A549 (cell line): ENCODE data around the gene PRR15L. TPM values are rescaled to one million over a fixed set of nuclear protein-coding genes. Genes with fewer than 3 reads are reported as not detected.

Experiments used
- ATAC-seq, 2 experiments: fragments of 200-7000 bp in 1 of 2; fragments of >200 bp in 1 of 2; cut with Nextera tagmentation in 1 of 2; cut with Tn5 transposase in 1 of 2; 3 replicates each; pipeline versions ENCODE4 v1.8.0 to v1.9.1; 2018 to 2020; ENCODE audit warnings: mild to moderate bottlenecking in 1 of 2, moderate library complexity in 1 of 2
- CTCF ChIA-PET: fragments of 300-600 bp; sonication (Branson Sonifier 250); formaldehyde crosslinking; extraction: SDS; loops from one replicate; lab custom pipeline; 2021; ENCODE audit warnings: antibody characterized with exemption, inconsistent platforms; lab: Yijun Ruan, JAX
- POLR2A ChIA-PET: fragments of 350-600 bp; formaldehyde crosslinking; extraction: SDS; loops from one replicate; lab custom pipeline; 2021; ENCODE audit warnings: antibody characterized with exemption, inconsistent platforms; lab: Yijun Ruan, JAX
- DNase-seq, 2 experiments: peaks; one replicate each; pipeline versions ENCODE4 v3.0.0 to v3.0.0-alpha.2; 2011 to 2016; ENCODE audit warnings: low read depth in 1 of 2, low spot score in 1 of 2
- FAIRE-seq: peaks from 2 replicates; lab custom pipeline; 2011; peaks lifted over from hg19 to GRCh38; lab: Jason Lieb, UNC
- H3K27ac ChIP-seq, 2 experiments: fragments of >200 bp; sonication (Bioruptor Twin); formaldehyde crosslinking; 3 replicates each; pipeline ENCODE4 v1.5.1; 2016 to 2017
- H3K4me1 ChIP-seq: fragments of >200 bp; sonication (Bioruptor Twin); formaldehyde crosslinking; 3 replicates; pipeline ENCODE4 v1.6.1; 2016
- H3K4me2 ChIP-seq: fragments of >200 bp; sonication (Bioruptor Twin); formaldehyde crosslinking; 3 replicates; pipeline ENCODE4 v1.6.1; 2016
- H3K4me3 ChIP-seq: fragments of >200 bp; sonication (Bioruptor Twin); formaldehyde crosslinking; 3 replicates; pipeline ENCODE4 v1.5.1; 2016
- H3K9me3 ChIP-seq: fragments of >200 bp; sonication (Bioruptor Twin); formaldehyde crosslinking; 3 replicates; pipeline ENCODE4 v1.6.1; 2016
- BHLHE40 ChIP-seq: IDR thresholded peaks from 2 replicates; pipeline ENCODE4 v1.6.1; 2012; ENCODE audit warnings: low read depth, low read length, inconsistent platforms
- CHD2 ChIP-seq: fragments of 150-350 bp; IDR thresholded peaks from 2 replicates; pipeline ENCODE4 v1.6.1; 2014; ENCODE audit warnings: low read length; ENCODE audit not compliant: partially characterized antibody
- EHF ChIP-seq: fragments of 250-450 bp; sonication (Bioruptor Pico); IDR thresholded peaks from 2 replicates; pipeline ENCODE4 v1.5.0; 2020; ENCODE audit warnings: mild to moderate bottlenecking
- FOSL2 ChIP-seq, 2 experiments: fragments of 450-650 bp in 1 of 2; fragments of >200 bp in 1 of 2; sonication (Bioruptor Twin) in 1 of 2; formaldehyde crosslinking; IDR thresholded peaks; 2 replicates each; pipeline versions ENCODE4 v1.5.0 to v1.6.1; 2016 to 2020; ENCODE audit warnings: mild to moderate bottlenecking in 1 of 2, moderate library complexity in 1 of 2
- FOXS1 ChIP-seq: fragments of 250-450 bp; sonication (Bioruptor Pico); IDR thresholded peaks from 2 replicates; pipeline ENCODE4 v1.5.0; 2020; ENCODE audit warnings: mild to moderate bottlenecking, moderate library complexity
- GATA3 ChIP-seq: IDR thresholded peaks from 2 replicates; pipeline ENCODE4 v1.6.1; 2012; ENCODE audit warnings: borderline replicate concordance
- KDM1A ChIP-seq: fragments of 200-600 bp; sonication (generic); IDR thresholded peaks from 2 replicates; pipeline ENCODE4 v1.6.1; 2016; ENCODE audit warnings: low read depth, mild to moderate bottlenecking
- MAFK ChIP-seq: fragments of 450-650 bp; IDR thresholded peaks from 2 replicates; pipeline ENCODE4 v1.6.1; 2014; ENCODE audit not compliant: partially characterized antibody
- NFE2L2 ChIP-seq: fragments of 150-350 bp; conservative IDR thresholded peaks from 2 replicates; pipeline ENCODE4 v1.6.1; 2014; ENCODE audit warnings: low read length
- NR3C1 ChIP-seq: fragments of >200 bp; sonication (Bioruptor Twin); formaldehyde crosslinking; IDR thresholded peaks from 3 replicates; pipeline ENCODE4 v1.6.1; 2017
- POLR2A ChIP-seq: IDR thresholded peaks from 2 replicates; pipeline ENCODE4 v1.6.1; 2012; ENCODE audit warnings: mild to moderate bottlenecking, low read length
- RAD21 ChIP-seq, 2 experiments: fragments of >200 bp in 1 of 2; sonication (Bioruptor Twin) in 1 of 2; formaldehyde crosslinking in 1 of 2; IDR thresholded peaks in 1 of 2; conservative IDR thresholded peaks in 1 of 2; 2 replicates in 1 of 2; 3 replicates in 1 of 2; pipeline ENCODE4 v1.6.1; 2012 to 2018; ENCODE audit warnings: inconsistent platforms in 1 of 2
- RARB ChIP-seq: fragments of 250-450 bp; sonication (Bioruptor Pico); IDR thresholded peaks from 2 replicates; pipeline ENCODE4 v1.8.0; 2021; ENCODE audit warnings: mild to moderate bottlenecking, moderate library complexity
- RNF2 ChIP-seq: fragments of 200-600 bp; sonication (generic); IDR thresholded peaks from 2 replicates; pipeline ENCODE4 v1.6.1; 2016; ENCODE audit warnings: low read depth, mild to moderate bottlenecking, antibody characterized with exemption, moderate library complexity, borderline replicate concordance
- TFCP2L1 ChIP-seq: fragments of 250-450 bp; sonication (Bioruptor Pico); IDR thresholded peaks from 2 replicates; pipeline ENCODE4 v1.5.0; 2021; ENCODE audit warnings: mild to moderate bottlenecking
- USF2 ChIP-seq: fragments of 450-650 bp; IDR thresholded peaks from 2 replicates; pipeline ENCODE4 v1.6.1; 2014; ENCODE audit warnings: antibody characterized with exemption
- ZC3H11A ChIP-seq: fragments of 450-650 bp; IDR thresholded peaks from 2 replicates; pipeline ENCODE4 v1.6.1; 2014; ENCODE audit warnings: antibody characterized with exemption, mild to moderate bottlenecking
- ZFP36 ChIP-seq: fragments of 450-650 bp; IDR thresholded peaks from 2 replicates; pipeline ENCODE4 v1.6.1; 2014; ENCODE audit warnings: borderline replicate concordance; ENCODE audit not compliant: partially characterized antibody
- WGBS: methylation state at CpG from one replicate; pipeline ENCODE4 v1.1.6; 2017; ENCODE audit errors: missing lambda C conversion rate; 5-methylcytosine and 5-hydroxymethylcytosine counted together
- polyA plus RNA-seq, 4 experiments: library from polyadenylated mRNA; depleted of rRNA in 3 of 4; stranded (reverse); fragments of >200 nt; fragmentation: RNase III in 1 of 4; extraction: RNeasy Plus Mini Kit Qiagen cat#74134 plus additional on column Dnase treatment in 1 of 4; gene quantifications; 2 replicates in 3 of 4; 3 replicates in 1 of 4; pipeline ENCODE4 v1.2.3, GENCODE V29; 2011 to 2017
- TF ChIP-seq, protein P1 (sequence below): fragments of 200-600 bp; sonication (generic); IDR thresholded peaks from 2 replicates; pipeline ENCODE4 v1.6.1; 2016; ENCODE audit warnings: antibody characterized with exemption, mild to moderate bottlenecking, moderate library complexity
- TF ChIP-seq, protein P2 (sequence below): IDR thresholded peaks from 2 replicates; pipeline ENCODE4 v1.6.1; 2012
- TF ChIP-seq, protein P3 (sequence below): fragments of 250-450 bp; sonication (Bioruptor Pico); IDR thresholded peaks from 2 replicates; pipeline ENCODE4 v1.5.0; 2021; ENCODE audit warnings: mild to moderate bottlenecking, moderate library complexity, borderline replicate concordance
- TF ChIP-seq, protein P4 (sequence below): fragments of >200 bp; sonication (Bioruptor Twin); formaldehyde crosslinking; IDR thresholded peaks from 2 replicates; pipeline ENCODE4 v1.6.1; 2016

PRR15L gene
- polyA plus RNA-seq, 2 of the 4 experiments (the other 2 are of a cell fraction), result 1.6 to 2.2 TPM

DNA sequence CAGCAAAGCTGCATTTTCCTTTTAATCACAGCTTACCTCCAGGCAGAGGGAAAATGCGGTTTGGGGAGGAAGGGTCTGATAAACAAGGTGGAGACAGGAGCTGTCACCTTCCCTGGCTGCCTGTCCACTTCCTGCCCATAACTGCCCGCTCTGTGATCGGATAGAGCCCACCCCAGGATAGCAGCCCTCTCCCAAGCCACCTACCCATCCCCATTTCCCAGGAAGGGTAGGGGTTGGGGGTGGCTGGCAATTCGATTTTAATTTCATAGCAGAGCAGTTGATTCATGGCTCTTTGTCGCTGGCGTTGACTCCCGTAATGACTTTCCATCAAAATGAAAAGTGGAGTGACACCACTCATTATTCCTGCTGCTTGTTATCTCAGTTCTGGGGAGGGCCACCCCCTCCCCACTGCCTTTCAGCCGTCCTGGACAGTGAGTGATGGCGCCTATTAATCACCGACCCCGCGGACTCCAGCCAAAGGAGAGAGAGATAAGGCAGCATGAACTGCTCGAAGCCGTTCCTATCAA, 24.5 kb upstream of the PRR15L start:
- Histone ChIP-seq H3K4me2 (no peak overlapping the region), H3K4me3 (no peak overlapping the region), H3K9me3 (no peaks in the 10 kb centered on the region), H3K4me1 (no peaks in the 10 kb centered on the region), H3K27ac (no peak overlapping the region)
- no peak for TF ChIP-seq POLR2A
- TF ChIP-seq RARB (CRISPR knock-in tag), result no peak
- ATAC-seq, result no peak
- no peak for FAIRE-seq
- WGBS, result 88% methylated on average over 14 of the region's 14 CpGs
- POLR2A ChIA-PET, result interaction anchor here (0.9 kb wide), 1 partner anchor 11 kb away, joined by 3 read pairs; the partner anchor contains the start of gene CDK5RAP3
- CTCF ChIA-PET, result interaction anchor here (1.0 to 38.7 kb wide), 8 partner anchors 9 to 654 kb away, joined by 3 to 1426 read pairs (median 10); partner anchors contain the start of genes CDK5RAP3, PNPO and PRR15L
- DNase-seq, result no peak

- 91% methylated on average over 9 of the region's 9 CpGs for WGBS
- no peaks in the 10 kb centered on the region for H3K4me1 ChIP-seq
- H3K9me3 ChIP-seq, result no peaks in the 10 kb centered on the region
- no peak for DNase-seq
- ChIA-PET CTCF (interaction anchor here (1.0 to 38.7 kb wide), 10 partner anchors 9 to 655 kb away, joined by 3 to 1426 read pairs (median 5); partner anchors contain the start of genes CDK5RAP3, PNPO and PRR15L), POLR2A (interaction anchor here (0.9 kb wide), 1 partner anchor 11 kb away, joined by 3 read pairs; the partner anchor contains the start of gene CDK5RAP3)
- TF ChIP-seq FOXS1 (CRISPR knock-in tag), result no peak
- no peak for TF ChIP-seq FOSL2 (IDR thresholded peaks at IDR 0.05)
- no peak for TF ChIP-seq FOSL2 (CRISPR knock-in tag; IDR thresholded peaks at IDR 0.05)
- no peak for TF ChIP-seq USF2
- TF ChIP-seq GATA3, result no peak
- TF ChIP-seq, protein P1, sequence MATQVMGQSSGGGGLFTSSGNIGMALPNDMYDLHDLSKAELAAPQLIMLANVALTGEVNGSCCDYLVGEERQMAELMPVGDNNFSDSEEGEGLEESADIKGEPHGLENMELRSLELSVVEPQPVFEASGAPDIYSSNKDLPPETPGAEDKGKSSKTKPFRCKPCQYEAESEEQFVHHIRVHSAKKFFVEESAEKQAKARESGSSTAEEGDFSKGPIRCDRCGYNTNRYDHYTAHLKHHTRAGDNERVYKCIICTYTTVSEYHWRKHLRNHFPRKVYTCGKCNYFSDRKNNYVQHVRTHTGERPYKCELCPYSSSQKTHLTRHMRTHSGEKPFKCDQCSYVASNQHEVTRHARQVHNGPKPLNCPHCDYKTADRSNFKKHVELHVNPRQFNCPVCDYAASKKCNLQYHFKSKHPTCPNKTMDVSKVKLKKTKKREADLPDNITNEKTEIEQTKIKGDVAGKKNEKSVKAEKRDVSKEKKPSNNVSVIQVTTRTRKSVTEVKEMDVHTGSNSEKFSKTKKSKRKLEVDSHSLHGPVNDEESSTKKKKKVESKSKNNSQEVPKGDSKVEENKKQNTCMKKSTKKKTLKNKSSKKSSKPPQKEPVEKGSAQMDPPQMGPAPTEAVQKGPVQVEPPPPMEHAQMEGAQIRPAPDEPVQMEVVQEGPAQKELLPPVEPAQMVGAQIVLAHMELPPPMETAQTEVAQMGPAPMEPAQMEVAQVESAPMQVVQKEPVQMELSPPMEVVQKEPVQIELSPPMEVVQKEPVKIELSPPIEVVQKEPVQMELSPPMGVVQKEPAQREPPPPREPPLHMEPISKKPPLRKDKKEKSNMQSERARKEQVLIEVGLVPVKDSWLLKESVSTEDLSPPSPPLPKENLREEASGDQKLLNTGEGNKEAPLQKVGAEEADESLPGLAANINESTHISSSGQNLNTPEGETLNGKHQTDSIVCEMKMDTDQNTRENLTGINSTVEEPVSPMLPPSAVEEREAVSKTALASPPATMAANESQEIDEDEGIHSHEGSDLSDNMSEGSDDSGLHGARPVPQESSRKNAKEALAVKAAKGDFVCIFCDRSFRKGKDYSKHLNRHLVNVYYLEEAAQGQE, result no peak
- TF ChIP-seq EHF, result no peak
- no peak for TF ChIP-seq TFCP2L1 (CRISPR knock-in tag)
- TF ChIP-seq NFE2L2, result no peak
- TF ChIP-seq NR3C1, result no peak
- ATAC-seq, result no peak
- H3K27ac ChIP-seq, result no peak overlapping the region
- no peak for FAIRE-seq
- no peak overlapping the region for H3K4me3 ChIP-seq
- no peak overlapping the region for H3K4me2 ChIP-seq
Measured at GRCh38 chr17:47981462-47981861, 23.8 kb upstream of the PRR15L start.

GRCh38 chr17:47980541-47980940, 22.9 kb upstream of the PRR15L start:
- FAIRE-seq (no peak), ATAC-seq (no peak), DNase-seq (no peak)
- no peak overlapping the region for H3K4me3 ChIP-seq
- H3K27ac ChIP-seq, result no peak overlapping the region
- no peaks in the 10 kb centered on the region for H3K4me1 ChIP-seq
- no peaks in the 10 kb centered on the region for H3K9me3 ChIP-seq
- TF ChIP-seq EHF (no peak), RAD21 (conservative IDR thresholded peaks at IDR 0.05 in 1 of 2, IDR thresholded peaks at IDR 0.05 in 1 of 2) (no peak), CHD2 (no peak), ZC3H11A (no peak), NR3C1 (no peak), ZFP36 (no peak), TFCP2L1 (CRISPR knock-in tag) (no peak), RNF2 (no peak), BHLHE40 (no peak), MAFK (no peak), KDM1A (no peak)
- TF ChIP-seq, protein P2, sequence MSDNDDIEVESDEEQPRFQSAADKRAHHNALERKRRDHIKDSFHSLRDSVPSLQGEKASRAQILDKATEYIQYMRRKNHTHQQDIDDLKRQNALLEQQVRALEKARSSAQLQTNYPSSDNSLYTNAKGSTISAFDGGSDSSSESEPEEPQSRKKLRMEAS, result no peak
- TF ChIP-seq, protein P3, sequence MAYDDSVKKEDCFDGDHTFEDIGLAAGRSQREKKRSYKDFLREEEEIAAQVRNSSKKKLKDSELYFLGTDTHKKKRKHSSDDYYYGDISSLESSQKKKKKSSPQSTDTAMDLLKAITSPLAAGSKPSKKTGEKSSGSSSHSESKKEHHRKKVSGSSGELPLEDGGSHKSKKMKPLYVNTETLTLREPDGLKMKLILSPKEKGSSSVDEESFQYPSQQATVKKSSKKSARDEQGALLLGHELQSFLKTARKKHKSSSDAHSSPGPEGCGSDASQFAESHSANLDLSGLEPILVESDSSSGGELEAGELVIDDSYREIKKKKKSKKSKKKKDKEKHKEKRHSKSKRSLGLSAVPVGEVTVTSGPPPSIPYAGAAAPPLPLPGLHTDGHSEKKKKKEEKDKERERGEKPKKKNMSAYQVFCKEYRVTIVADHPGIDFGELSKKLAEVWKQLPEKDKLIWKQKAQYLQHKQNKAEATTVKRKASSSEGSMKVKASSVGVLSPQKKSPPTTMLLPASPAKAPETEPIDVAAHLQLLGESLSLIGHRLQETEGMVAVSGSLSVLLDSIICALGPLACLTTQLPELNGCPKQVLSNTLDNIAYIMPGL, result no peak
- TF ChIP-seq, protein P4, sequence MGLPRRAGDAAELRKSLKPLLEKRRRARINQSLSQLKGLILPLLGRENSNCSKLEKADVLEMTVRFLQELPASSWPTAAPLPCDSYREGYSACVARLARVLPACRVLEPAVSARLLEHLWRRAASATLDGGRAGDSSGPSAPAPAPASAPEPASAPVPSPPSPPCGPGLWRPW, result no peak
- ChIA-PET POLR2A (no interaction called here), CTCF (interaction anchor here (0.8 to 38.7 kb wide), 9 partner anchors 8 to 138 kb away, joined by 3 to 1426 read pairs (median 5); partner anchors contain the start of genes CDK5RAP3, PNPO and PRR15L)
- H3K4me2 ChIP-seq, result no peak overlapping the region
